Measurements from ENCODE around the gene PKNOX2.

PKNOX2 gene

GRCh38 chr11:125448136-125448535, 283.6 kb downstream of the PKNOX2 start:
- peak in 14 of 42 donors; percentile 30 to 73 (median 55) for DNase-seq
- intact Hi-C loops (cut with DNase I), result no loop called here

- intact Hi-C loops (cut with DNase I), result no loop called here
- peak in 1 of 42 donors; percentile 2 for DNase-seq
Measured at GRCh38 chr11:125449565-125449964, 285.0 kb downstream of the PKNOX2 start.

- intact Hi-C loops (cut with DNase I), result loop anchor here (5.0 kb wide), 1 partner anchor 46 kb away; the partner anchor contains the start of gene FEZ1
- peak; percentile 88 to 97 (median 94) for DNase-seq
Measured at GRCh38 chr11:125451400-125452124, 287.0 kb downstream of the PKNOX2 start.

- intact Hi-C loops (cut with DNase I), result loop anchor here (5.0 kb wide), 1 partner anchor 45 kb away; the partner anchor contains the start of gene FEZ1
- peak in 2 of 42 donors; percentile 10 to 11 for DNase-seq
Measured at GRCh38 chr11:125452125-125452470, 287.5 kb downstream of the PKNOX2 start.

- DNase-seq, result peak in 3 of 42 donors; percentile 1 to 33 (median 7)
- intact Hi-C loops (cut with DNase I), result loop anchor here (5.0 kb wide), 1 partner anchor 43 kb away; the partner anchor contains the start of gene FEZ1
Measured at GRCh38 chr11:125454047-125454446, 289.5 kb downstream of the PKNOX2 start.

- peak in 1 of 42 donors; percentile 8 for DNase-seq
Measured at GRCh38 chr11:125455851-125456250, 291.3 kb downstream of the PKNOX2 start.

GRCh38 chr11:125457814-125458343, 293.3 kb downstream of the PKNOX2 start:
- intact Hi-C loops (cut with DNase I), result no loop called here
- peak; percentile 59 to 92 (median 80) for DNase-seq

More at GRCh38 chr11:125455851-125456250, 291.3 kb downstream of the PKNOX2 start:
- intact Hi-C loops (cut with DNase I), result no loop called here

- intact Hi-C loops (cut with DNase I), result no loop called here
- peak in 2 of 42 donors; percentile 7 to 23 for DNase-seq
Measured at GRCh38 chr11:125460275-125460674, 295.7 kb downstream of the PKNOX2 start.

- DNase-seq, result peak in 2 of 42 donors; percentile 11 to 42
- intact Hi-C loops (cut with DNase I), result no loop called here
Measured at GRCh38 chr11:125463590-125464269, 299.2 kb downstream of the PKNOX2 start.

- DNase-seq, result peak in 25 of 42 donors; percentile 26 to 83 (median 57)
- intact Hi-C loops (cut with DNase I), result no loop called here
Measured at GRCh38 chr11:125464270-125464662, 299.7 kb downstream of the PKNOX2 start.

- intact Hi-C loops (cut with DNase I), result no loop called here
- DNase-seq, result no peak
Measured at GRCh38 chr11:125464666-125465065, 300.1 kb downstream of the PKNOX2 start.

- intact Hi-C loops (cut with DNase I), result no loop called here
- DNase-seq, result peak in 2 of 42 donors; percentile 17 to 57
Measured at GRCh38 chr11:125465255-125465654, 300.7 kb downstream of the PKNOX2 start.

- intact Hi-C loops (cut with DNase I), result no loop called here
- DNase-seq, result no peak
Measured at GRCh38 chr11:125465701-125466100, 301.1 kb downstream of the PKNOX2 start.

GRCh38 chr11:125468025-125468424, 303.5 kb downstream of the PKNOX2 start:
- DNase-seq, result no peak
- intact Hi-C loops (cut with DNase I), result no loop called here

GRCh38 chr11:125468852-125469251, 304.3 kb downstream of the PKNOX2 start:
- DNase-seq, result peak in 1 of 42 donors; percentile 9
- intact Hi-C loops (cut with DNase I), result no loop called here

GRCh38 chr11:125470355-125470754, 305.8 kb downstream of the PKNOX2 start:
- intact Hi-C loops (cut with DNase I), result no loop called here
- DNase-seq, result peak in 2 of 42 donors; percentile 8 to 40

- DNase-seq, result no peak
- intact Hi-C loops (cut with DNase I), result no loop called here
Measured at GRCh38 chr11:125476721-125477120, 312.2 kb downstream of the PKNOX2 start.

- DNase-seq, result no peak
- intact Hi-C loops (cut with DNase I), result no loop called here
Measured at GRCh38 chr11:125479137-125479536, 314.6 kb downstream of the PKNOX2 start.

- intact Hi-C loops (cut with DNase I), result no loop called here
- peak; percentile 65 to 96 (median 87) for DNase-seq
Measured at GRCh38 chr11:125481531-125481930, 317.0 kb downstream of the PKNOX2 start.

Measured in head of caudate nucleus (tissue), 42 donors.